HG03457 (cell line): ENCODE results near the gene FBRSL1.

ENCODE experiments used
- ATAC-seq: cut with Tn5 transposase; IDR thresholded peaks from one replicate; pipeline ENCODE4 v1.9.1; 2021; ENCODE audit warnings: moderate number of reproducible peaks; ENCODE audit not compliant: unreplicated experiment

Gene FBRSL1

DNA sequence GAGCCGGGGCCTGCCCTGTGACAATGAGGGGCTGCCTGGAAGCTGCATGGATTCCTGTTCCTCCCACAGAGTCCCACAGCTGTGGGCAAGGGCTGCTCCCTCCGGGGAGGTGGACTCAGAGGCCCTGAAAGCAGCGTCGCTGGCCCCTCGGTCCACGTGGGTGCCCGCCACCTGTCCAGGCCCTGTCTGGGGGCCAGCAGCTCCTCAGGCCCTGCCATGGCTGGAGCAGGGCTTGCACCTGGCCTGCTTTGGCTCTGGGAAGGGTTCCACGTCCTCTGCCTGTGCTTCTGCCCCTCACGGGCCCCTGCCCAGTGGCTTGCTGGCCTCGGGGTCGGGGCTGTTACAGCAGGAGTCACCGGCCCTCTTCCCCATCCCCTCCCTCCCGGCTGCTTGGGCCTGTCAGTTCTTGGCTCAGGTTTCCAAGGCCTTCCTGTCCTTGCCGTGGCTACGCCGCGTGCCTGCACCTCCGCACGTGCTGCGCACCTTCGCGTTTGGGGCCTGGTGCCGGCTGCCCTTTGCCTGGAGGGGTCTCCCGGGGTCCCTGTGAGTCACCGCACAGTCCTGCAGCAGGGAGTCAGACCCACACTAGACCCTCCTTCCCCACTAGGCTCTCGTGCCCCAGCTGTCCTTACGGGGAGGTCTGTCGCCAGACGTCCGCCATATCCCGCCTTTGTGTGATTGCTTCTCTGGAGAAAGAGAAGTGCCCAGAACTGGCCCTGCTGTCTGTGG, 5.8 kb downstream of the FBRSL1 start:
- ATAC-seq, result no peak

DNA sequence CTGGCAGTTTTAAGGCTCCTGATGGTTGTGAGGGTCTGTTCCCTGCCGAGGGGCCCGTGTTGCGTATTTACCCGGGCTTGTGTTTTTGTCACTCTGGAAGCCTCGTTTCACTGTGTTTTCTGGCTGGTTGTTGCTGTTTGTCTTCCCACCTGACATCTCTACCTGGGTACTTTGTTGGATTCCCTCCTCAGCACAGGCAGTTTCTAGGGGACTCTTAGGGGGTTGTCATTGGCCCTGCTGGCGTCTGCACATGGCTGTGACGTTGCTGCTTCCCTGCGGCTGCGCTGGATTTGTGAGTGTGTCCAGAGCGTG, 6.4 kb downstream of the FBRSL1 start:
- no peak for ATAC-seq

DNA sequence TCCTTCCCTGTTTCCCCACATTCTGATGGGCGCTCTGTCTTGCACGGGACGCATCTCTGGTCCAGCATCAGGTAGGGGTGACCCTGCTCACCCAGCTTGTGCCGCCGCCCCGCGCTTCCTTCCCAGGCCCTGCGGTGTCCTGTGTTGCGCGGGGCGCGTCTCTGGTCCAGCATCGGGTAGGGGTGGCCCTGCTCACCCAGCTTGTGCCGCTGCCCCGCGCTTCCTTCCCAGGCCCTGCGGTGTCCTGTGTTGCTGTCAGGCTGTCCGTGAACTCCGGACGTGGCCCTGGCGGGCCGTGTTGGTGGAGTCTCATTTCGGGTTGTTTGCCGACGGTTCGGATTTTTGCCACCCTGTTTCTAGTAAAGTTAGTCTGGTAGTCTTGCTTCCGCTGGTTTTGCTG, 6.8 kb downstream of the FBRSL1 start:
- ATAC-seq, result no peak

DNA sequence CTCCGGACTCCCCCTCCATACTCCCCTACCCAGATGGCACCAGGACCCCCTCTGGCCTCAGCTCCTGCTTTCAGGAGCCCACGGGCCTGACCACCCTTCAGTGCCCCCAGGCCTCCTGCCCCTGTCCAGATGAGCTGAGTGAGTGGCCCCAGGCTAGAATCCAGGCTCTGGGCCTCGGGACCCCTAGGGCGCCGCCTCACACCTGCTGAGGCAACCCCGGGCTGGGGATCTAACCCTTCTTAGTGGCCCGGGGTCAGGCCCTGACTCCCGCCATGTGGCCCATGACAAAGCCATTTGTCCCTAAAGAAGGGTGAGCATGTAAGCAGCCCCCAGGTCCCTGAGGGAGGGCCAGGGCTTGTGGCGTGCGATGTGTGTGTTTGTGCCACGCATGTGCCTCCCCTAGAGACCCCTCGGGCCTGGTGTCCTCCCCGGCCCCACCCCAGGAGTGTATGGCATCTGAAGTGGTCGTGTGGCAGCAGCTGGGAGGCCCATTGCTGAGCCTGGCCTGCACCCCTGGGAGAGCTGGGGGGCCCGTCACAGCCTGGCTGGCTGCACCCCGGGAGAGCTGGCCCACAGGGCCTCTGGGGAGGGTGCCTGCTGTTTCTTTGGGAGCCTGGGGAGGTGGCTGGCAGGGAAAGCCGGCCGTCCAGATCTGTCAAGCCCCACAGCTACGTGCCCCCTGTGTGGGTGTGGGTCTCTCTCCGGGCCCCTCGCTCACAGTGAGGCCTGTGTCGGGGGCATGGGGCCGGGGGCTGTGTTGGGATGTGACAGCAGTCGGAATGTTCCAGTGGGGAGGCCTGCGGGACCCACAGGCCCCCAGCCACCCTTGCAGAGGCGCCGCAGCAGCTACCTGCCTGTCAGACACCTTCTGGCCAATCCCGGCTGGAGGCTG, 7.8 kb downstream of the FBRSL1 start:
- no peak for ATAC-seq

DNA sequence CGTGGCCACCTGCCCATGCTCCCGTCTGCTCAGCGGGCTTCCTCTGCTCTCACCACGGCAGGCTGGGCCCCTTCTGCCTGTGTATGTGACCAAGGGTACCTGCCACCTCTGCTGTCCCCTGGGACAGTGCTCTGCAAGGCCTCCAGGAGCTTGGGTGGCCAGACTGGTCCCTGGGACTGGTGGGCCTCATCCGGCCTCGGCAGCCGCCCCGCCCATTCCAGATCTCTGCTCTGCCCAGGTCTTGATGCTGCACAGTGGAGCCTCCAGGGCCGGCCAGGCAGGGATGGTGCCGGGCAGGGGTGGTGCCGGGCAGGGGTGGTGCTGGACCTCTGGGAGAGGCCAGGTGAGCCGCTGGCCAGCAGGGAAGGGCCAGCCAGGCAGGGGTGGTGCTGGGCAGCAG, 9.0 kb downstream of the FBRSL1 start:
- ATAC-seq, result no peak

DNA sequence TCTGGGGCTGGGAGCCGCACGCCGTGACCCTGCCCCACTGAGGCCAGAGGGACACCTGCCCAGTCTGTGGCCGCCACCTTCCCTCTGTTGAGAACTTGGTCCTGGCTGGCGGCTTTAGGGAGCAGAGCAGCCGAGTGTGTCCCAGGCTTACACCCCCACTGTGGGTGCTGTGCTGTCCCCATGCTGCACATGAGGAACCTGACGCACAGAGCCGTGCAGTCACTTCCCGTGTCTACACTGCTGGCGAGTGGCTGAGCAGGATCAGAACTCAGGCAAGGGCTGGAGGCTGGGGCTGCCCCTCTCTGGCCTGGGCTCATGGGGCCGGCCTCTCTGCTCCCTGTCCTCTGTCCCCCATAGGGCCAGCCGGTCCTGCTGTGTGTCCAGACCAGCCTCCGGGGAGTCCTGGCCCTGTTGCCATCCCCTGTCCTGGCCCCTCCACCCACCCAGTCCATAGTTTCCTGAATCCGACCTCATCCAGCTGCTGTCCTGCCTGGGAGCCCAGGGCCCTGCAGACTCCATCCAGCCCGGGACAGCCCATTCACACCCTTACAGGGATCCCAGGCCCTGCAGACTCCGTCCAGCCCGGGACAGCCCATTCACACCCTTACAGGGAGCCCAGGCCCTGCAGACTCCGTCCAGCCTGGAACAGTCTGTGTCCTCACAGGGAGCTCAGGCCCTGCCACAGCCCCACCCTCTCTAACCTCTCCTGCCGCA, 10.3 kb downstream of the FBRSL1 start:
- ATAC-seq, result no peak

DNA sequence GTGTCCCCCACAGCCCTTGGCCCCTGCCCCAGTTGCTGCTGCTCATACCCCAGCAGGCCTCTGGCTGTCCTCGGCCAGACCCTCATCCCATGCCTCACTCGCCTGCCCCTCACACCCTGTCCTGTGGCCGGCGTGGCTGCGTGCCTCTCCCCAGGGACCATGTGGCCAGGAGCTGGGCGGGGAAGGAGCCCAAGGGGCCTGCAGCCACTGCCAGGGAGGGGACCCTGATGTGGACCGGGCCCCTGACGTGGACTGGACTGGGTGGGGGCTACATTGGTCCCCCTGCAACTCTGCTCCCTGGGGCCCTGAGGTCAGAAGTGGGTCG, 10.9 kb downstream of the FBRSL1 start:
- no peak for ATAC-seq

DNA sequence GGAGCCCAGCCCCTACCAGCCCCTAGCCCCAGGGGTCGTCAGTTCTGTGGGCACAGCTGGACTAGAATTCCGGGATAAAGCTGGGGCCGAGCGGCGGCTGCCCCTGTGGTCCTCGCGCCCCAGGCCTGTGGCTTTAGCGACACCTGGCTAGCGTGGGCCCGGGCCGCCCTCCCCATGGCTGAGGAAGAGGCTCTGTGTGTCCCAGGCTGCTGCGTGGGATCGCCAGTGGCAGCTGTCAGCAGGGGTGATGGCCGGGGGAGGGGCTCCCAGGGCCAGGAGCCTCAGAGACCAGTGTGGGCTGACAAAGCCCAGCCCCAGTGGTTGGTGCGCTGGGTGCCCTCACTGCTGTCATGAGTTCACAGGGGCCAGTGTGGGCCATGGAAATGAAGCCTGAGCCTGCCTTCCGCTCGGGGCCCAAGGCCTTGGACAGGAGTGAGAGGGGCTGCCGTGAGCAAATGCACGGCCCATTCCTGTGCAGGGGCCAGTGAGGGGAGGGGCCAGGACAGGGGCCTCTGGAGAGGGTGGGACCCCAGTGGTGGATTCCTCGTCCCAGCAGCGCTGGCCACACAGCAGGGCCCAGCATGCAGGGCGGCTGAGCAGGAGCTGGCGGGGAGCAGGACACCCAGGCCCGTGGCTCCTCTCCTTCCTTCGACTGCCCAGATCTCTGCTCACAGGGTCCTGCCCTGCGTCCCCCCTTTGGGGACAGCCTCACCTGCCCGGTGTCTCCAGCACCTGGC, 11.4 kb downstream of the FBRSL1 start:
- ATAC-seq, result no peak

DNA sequence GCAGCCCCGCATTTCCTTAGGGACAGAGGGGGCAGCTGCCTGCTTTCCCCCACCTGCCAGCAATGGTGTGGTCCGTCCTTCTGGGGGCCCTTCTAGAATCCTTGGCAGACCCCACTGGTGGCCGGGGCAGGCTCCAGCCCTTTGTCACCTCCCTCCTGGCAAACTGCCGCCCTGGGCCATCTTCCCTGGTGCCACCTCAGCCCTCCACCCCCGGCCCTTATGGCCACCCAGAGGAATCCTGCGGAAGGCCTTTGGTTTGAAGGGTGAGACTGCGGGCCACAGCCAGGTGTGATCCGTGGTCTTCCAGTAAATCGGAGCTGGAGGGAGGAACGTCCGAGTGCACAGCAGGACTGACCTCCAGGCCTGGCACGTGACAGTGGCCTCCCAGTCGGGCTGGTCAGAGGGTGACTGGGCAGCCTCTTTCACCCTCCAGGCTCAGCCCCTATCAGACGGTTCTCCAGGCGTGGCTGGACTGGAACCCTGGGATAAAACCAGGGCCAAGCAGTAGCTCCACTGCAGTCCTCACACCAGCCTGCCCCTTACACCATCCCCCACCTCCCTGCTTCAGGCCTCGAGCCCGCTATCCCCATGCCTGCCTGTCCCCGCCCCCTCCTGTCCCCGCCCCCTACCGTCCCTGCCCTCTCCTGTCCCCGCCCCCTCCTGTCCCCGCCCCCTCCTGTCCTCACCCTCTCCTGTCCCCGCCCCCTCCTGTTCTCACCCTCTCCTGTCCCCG, 12.4 kb downstream of the FBRSL1 start:
- no peak for ATAC-seq

DNA sequence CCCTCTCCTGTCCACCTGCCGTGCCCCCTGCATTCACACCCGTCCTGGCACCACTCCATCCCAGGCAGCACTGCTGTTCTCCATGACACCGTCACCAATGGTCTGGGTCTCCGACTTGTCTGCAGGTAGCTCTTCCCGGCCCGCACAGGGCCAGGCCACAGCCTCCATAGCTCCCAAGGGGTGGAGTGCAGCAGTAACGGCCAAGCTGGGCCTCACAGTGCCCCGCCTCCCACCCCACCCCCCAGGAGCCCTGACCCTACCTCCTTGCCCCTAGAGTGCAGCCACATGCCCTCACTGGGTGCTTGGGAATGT, 12.9 kb downstream of the FBRSL1 start:
- ATAC-seq, result no peak

DNA sequence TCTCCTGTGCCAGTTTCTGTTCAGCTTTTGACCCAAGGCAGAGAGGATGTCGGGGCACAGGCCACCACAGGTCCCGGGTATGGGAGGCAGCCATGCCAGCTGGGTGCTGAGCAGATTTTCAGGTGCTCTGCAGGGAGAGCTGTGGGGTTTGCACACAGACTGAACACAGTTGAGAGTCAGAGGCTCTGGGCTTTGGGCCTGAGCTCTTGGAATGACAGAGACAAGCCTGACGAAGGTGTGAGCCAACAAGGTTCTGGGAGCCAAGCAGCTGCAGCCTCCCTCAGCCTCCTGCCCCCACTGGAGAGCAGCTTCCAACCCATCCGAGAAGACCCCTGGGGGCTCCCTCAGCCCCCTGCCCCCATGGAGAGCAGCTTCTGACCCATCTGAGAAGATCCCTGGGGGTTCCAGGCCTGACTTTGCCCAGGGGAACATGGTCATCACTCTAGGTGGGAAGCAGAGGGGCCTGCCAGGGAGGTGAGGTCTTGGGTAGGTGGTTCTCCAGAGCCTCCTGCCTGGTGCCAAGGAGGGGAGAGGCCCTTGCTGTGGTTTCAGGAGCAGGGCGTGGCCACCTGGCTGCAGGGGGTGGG, 13.8 kb downstream of the FBRSL1 start:
- ATAC-seq, result no peak

DNA sequence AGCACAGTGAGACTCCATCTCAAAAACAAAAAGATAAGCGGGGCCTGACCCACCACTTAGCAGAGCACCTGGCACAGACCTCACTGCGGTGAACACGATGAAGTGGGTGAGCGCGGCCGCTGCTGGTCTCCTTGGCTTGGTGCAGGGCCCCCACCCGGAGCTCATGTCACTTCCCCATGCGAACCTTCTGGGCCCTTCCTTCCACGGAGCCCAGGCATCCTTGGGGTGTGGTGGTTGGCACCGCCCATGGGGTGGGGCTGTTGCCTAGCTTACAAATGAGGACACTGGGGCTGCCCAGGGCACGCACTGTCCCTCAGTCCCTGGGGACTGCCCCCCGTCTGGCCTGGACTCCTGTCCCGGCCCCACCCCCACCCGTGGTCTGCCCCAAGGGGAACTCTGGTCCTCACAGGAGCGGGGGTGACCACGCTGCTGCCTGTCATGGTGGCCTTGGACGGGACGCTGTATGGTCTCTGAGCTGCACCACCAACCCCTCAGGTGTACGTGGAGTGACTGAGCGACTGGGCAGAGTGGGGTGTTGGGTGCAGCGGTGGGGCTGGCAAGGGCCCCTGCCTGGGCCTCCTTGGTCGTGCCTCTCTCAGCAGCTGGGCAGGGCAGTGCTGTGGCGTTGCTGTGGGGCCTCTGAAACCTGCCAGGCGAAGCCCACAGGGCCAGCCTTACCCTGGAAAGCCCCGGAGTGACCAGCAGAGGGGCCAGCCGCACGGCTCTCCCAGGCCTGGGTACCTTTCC, 15.3 kb downstream of the FBRSL1 start:
- no peak for ATAC-seq

DNA sequence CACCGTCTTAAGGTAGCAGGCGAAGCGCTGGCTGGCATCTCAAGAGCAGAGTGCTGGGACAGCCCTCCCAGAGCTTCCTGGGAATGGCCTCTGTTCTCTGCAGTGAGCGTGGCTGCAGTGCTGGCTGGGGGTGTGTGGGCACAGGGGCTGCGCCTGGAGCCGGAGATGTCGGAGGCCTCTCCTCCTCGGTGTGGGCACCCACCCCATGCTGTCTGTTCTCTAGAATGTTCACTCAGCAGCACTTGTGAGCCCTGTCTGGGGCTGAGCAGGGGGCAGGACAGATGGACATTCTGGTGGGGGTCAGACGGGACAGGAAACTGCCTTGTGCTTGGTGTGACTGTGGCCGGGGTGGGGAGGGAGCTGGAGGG, 15.9 kb downstream of the FBRSL1 start:
- ATAC-seq, result no peak

DNA sequence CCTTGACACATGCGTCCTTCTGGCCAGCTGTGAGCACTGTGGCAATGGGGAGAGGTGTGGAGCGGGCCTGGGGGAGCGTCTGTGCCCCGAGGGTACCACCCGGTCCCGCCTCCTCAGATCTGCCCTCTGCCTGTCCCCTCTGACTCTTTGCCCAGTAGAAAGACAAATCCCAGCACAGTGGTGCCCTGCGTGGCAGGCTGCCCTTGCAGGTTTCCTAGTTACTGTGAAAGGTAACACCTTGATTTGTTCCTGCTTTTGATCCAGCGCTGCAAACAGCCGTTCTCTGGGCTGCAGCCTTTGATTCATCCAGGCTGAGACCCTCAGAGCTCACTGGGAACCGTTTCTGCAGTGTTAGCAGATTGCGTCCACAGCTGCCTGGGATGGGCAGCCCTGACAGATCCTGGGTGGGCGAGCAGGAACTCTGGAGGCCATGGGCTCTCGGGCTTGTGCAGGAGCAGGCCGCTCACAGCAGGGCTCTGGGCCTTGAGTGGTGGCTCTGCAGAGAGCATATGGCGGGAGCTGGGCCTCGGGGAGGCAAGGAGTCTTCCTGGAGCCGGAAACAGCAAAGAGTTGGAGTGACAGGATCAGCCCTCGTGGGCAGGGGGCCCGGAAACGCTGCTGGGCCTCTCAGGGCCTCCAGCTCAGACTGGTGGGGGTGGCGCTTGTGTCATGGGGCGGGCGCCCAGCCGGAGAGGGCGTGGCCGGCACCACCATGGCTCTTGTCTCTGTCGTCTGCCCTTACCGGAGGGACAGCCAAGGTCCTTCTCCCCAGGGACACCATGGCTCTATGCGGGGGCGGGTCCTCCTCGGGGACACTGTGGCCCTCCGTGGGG, 16.6 kb downstream of the FBRSL1 start:
- ATAC-seq, result no peak

DNA sequence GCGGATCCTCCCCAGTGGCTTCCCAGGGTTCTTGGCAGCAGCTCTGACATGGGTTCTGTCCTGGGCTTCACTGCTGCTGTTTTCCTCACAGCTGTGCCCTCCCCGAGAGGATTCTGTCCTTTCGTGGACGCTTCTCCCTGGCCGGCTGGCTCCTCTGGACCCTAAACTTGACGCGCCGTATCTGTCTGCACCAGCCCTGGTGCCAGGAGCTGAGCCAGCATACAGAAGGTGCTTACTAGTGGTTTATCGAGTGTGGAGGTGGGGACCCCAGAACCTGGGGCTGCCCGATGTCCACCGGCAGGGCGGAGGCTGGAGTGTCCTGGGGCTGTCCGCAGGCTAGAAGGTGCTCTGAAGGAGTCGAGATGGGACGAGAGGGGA, 17.2 kb downstream of the FBRSL1 start:
- no peak for ATAC-seq

DNA sequence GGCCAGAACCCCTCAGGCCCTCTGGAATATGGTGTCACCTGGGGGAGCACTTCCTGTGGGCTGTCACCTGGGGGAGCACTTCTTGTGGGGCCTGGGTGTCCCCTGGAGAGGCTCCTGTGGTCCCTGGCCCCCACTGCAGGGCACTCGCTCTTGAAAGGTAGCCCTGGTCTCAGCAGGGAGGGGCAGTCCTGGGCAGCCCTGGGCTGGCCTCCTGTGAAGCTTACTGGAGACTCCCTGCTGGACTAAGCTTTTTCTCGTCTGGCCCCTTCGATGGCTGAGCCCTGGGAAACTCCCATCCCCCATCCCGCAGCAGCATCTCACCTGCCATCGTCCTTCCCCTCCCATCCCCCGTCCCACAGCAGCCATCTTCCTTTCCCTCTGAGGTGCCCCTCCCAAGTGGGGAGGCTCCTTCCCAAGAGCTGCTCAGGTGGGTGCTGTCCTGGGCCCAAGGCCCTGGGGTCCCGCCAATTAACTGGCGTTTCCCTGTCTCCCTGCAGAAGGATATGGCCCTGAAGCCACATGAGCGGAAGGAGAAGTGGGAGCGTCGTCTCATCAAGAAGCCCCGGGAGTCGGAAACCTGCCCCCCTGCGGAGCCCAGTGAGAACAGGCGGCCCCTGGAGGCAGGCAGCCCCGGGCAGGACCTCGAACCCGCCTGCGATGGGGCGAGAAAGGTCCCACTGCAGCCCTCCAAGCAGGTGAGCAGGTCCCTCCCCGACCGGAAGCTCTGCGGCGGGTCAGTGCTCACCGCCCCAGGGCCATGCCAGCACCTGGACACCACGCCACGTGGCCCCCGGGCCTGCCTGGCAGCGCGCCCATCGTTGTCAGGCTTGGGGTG, 17.9 kb downstream of the FBRSL1 start:
- no peak for ATAC-seq

DNA sequence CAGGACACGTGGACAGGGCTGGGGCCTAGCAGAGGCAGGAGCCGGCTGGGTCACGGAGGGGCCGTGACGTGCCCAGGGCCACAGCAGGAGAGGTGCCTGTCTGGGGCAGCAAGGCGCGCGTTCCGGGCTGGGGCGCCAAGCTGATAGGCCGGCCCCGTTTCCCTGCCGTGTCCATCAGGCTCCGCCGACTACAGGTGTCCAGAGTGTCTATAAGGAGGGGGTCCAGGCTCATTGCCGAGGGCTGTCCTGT, 18.5 kb downstream of the FBRSL1 start:
- no peak for ATAC-seq
